ENCODE data around the gene ANKAR. TPM values are rescaled to one million over a fixed set of nuclear protein-coding genes. Genes with fewer than 3 reads are reported as not detected.

The ANKAR gene
- total RNA-seq, 2 experiments from 2014 or later = 7.9 to 8.0 TPM

GRCh38 chr2:189633392-189633811, 41.1 kb upstream of the ANKAR start:
- ChIA-PET CTCF (interaction anchor here (1.2 kb wide), 1 partner anchor 30 kb away, joined by 3 read pairs; no protein-coding TSS in a partner anchor), POLR2A (interaction anchor here (1.2 kb wide), 1 partner anchor 53 kb away, joined by 4 read pairs; the partner anchor contains the start of gene SLC40A1)
- H3K36me3 Mint-ChIP-seq (ENCODE audit: low read depth) = no peaks in the 10 kb centered on the region
- no peaks in the 10 kb centered on the region for H3K36me3 ChIP-seq (ENCODE audit: insufficient read depth, low read length)
- DNase-seq (peak in 6 of 14 experiments; percentile 5 to 50 (median 46)), ATAC-seq (ENCODE audit: poor library complexity) (peak; percentile 51)
- H3K27me3 Mint-ChIP-seq = no peaks in the 10 kb centered on the region
- peak; percentile 54 for TF ChIP-seq CTCF (IDR thresholded peaks at IDR 0.05)
- H3K4me1 Mint-ChIP-seq (ENCODE audit: low read depth) = no peaks in the 10 kb centered on the region
- no peak overlapping the region for H3K4me3 ChIP-seq (ENCODE audit: low read length)
- H3K27ac Mint-ChIP-seq = no peak overlapping the region
- no peaks in the 10 kb centered on the region for H3K4me1 ChIP-seq (ENCODE audit: insufficient read depth, low read length)
- H3K27ac ChIP-seq (ENCODE audit: low read depth in 1 of 2, low read length in 2 of 2) = no peak overlapping the region
- H3K27me3 ChIP-seq (ENCODE audit: control insufficient read depth in 1 of 2, insufficient read depth in 2 of 2, low read length in 2 of 2) = no peaks in the 10 kb centered on the region
- no peaks in the 10 kb centered on the region for H3K9me3 ChIP-seq (ENCODE audit: control insufficient read depth in 1 of 2, insufficient read depth in 1 of 2, low read length in 2 of 2)
- intact Hi-C loops (cut with DNase I, micrococcal nuclease) = loop anchor here in 1 of 2 experiments (5.0 to 10.0 kb wide), 2 partner anchors 166 to 539 kb away; no protein-coding TSS in a partner anchor
- H3K4me3 Mint-ChIP-seq = no peak overlapping the region
- H3K9me3 Mint-ChIP-seq = no peaks in the 10 kb centered on the region

GRCh38 chr2:189635353-189635752, 39.1 kb upstream of the ANKAR start:
- CTCF ChIA-PET = interaction anchor here (0.6 kb wide), 1 partner anchor 39 kb away, joined by 3 read pairs; the partner anchor contains the start of gene ANKAR
- Mint-ChIP-seq H3K4me1 (ENCODE audit: low read depth) (no peaks in the 10 kb centered on the region), H3K27me3 (no peaks in the 10 kb centered on the region), H3K4me3 (no peak overlapping the region), H3K9me3 (no peaks in the 10 kb centered on the region), H3K36me3 (ENCODE audit: low read depth) (no peaks in the 10 kb centered on the region), H3K27ac (no peak overlapping the region)
- Histone ChIP-seq H3K36me3 (ENCODE audit: insufficient read depth, low read length) (no peaks in the 10 kb centered on the region), H3K27ac (ENCODE audit: low read depth in 1 of 2, low read length in 2 of 2) (no peak overlapping the region), H3K27me3 (ENCODE audit: control insufficient read depth in 1 of 2, insufficient read depth in 2 of 2, low read length in 2 of 2) (no peaks in the 10 kb centered on the region), H3K4me3 (ENCODE audit: low read length) (no peak overlapping the region), H3K9me3 (ENCODE audit: control insufficient read depth in 1 of 2, insufficient read depth in 1 of 2, low read length in 2 of 2) (no peaks in the 10 kb centered on the region), H3K4me1 (ENCODE audit: insufficient read depth, low read length) (no peaks in the 10 kb centered on the region)
- POLR2A ChIA-PET = interaction anchor here (1.1 kb wide), 1 partner anchor 23 kb away, joined by 3 read pairs; no protein-coding TSS in a partner anchor
- intact Hi-C loops (cut with DNase I, micrococcal nuclease) = loop anchor here in 1 of 2 experiments (10.0 kb wide), 1 partner anchor 541 kb away; no protein-coding TSS in a partner anchor
- TF ChIP-seq CTCF (IDR thresholded peaks at IDR 0.05) = no peak
- ATAC-seq (ENCODE audit: poor library complexity) = no peak
- no peak for DNase-seq

- DNase-seq (no peak), ATAC-seq (ENCODE audit: poor library complexity) (no peak)
- intact Hi-C loops (cut with DNase I, micrococcal nuclease) = loop anchor here in 1 of 2 experiments (10.0 kb wide), 1 partner anchor 544 kb away; no protein-coding TSS in a partner anchor
- ChIA-PET CTCF (no interaction called here), POLR2A (no interaction called here)
- no peaks in the 10 kb centered on the region for H3K4me1 ChIP-seq (ENCODE audit: insufficient read depth, low read length)
- H3K27me3 Mint-ChIP-seq = no peaks in the 10 kb centered on the region
- no peak overlapping the region for H3K27ac ChIP-seq (ENCODE audit: low read depth in 1 of 2, low read length in 2 of 2)
- H3K4me3 ChIP-seq (ENCODE audit: low read length) = no peak overlapping the region
- H3K27me3 ChIP-seq (ENCODE audit: control insufficient read depth in 1 of 2, insufficient read depth in 2 of 2, low read length in 2 of 2) = no peaks in the 10 kb centered on the region
- H3K36me3 ChIP-seq (ENCODE audit: insufficient read depth, low read length) = no peaks in the 10 kb centered on the region
- H3K36me3 Mint-ChIP-seq (ENCODE audit: low read depth) = no peaks in the 10 kb centered on the region
- no peak for TF ChIP-seq CTCF (IDR thresholded peaks at IDR 0.05)
- H3K4me1 Mint-ChIP-seq (ENCODE audit: low read depth) = no peaks in the 10 kb centered on the region
- H3K9me3 ChIP-seq (ENCODE audit: control insufficient read depth in 1 of 2, insufficient read depth in 1 of 2, low read length in 2 of 2) = no peaks in the 10 kb centered on the region
- no peaks in the 10 kb centered on the region for H3K9me3 Mint-ChIP-seq
- no peak overlapping the region for H3K4me3 Mint-ChIP-seq
- H3K27ac Mint-ChIP-seq = no peak overlapping the region
These were observed 36.0 kb upstream of the ANKAR start for GRCh38 chr2:189638301-189639006.
